ENCODE data around the gene ZBTB48. TPM values are rescaled to one million over a fixed set of nuclear protein-coding genes. Genes with fewer than 3 reads are reported as not detected.

Gene ZBTB48
- total RNA-seq, 1 donor from 2014 or later = 53.2 TPM

DNA sequence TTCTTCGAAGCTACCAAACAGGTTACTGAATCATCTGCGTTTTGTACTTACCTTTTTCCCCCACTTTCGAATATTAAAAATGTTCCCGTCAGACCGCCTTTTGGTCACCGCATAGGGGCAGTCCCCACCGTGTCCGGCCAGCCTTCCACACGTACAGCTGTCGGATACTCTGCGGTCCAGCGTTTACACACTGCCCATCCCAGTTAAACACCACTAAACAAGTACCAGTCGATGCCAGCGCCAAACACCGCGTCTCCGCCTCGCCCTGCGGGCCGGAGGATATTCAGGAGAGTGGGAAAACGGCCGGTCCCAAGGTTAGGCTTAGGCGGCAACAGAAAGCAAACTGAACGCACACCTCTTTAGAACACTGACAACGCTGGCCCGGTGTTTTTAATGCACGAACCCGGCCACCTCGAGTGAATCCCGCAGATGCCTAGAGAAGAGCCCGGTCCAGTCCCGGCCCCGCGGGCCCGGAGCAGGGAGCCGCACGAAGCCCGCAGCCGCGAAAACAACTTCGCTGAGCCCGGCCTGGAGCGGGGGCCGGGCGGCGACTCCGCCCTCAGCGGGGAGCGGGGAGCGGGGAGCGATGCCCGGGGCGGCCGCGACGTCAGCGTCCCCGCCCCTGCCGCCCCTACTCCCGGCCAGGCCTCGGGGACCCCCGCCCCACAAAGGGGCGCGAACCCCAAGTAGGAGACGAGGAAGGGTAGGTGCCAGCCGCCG lies 33.0 kb downstream of the ZBTB48 start:
- peak; percentile 25 for ATAC-seq (ENCODE audit: low read depth)

DNA sequence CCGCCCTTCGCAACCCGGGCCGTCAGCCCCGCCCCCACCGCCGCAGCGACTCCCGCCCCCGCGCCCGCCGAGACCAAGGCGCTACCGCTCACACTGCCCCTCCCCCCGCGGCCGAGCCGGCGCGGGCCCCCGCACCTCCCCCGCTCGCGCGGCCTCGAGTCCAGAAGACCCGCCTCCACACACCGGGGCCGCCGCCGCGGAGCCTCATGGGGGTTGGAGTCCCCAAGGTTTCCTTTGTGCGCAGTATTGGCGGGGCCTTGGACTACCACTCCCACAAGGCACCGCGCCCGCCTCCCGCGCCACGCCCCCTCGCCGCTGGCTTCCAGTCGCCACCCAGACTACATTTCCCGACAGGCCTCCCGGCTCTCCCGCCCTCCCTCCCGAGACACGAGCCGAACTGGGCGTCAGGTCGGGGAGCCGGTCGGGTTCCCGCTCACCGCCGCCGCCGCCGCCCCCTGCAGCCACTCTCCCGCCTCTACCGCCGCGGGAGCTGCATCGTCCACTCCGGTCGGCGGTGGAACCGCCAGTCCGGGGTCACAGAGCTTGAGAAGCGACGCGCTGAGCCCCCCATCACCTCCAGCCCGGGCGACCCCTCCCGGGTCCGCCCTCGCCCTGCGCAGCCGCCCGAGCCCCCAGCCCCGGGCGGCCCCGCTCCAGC lies 33.7 kb downstream of the ZBTB48 start, which contains the start of gene PHF13:
Gene PHF13, plus strand, starts transcription at position 371 of the 658 bp plus-strand sequence. CDS start 336 bp downstream, outside the sequence.
- no peaks in the 10 kb centered on the region for H3K27me3 Mint-ChIP-seq
- H3K4me3 Mint-ChIP-seq = peak within 1 kb of the TSS; percentile 90
- intact Hi-C loops (cut with micrococcal nuclease) = loop anchor here (1.0 to 10.0 kb wide), 9 partner anchors 10 to 1171 kb away; partner anchors contain the start of genes ACOT7, DNAJC11, NOL9 and PER3
- DNase-seq (peak; percentile 99), ATAC-seq (ENCODE audit: low read depth) (peak; percentile 96)
- H3K4me1 Mint-ChIP-seq = peaks cover 15% of the 10 kb centered on the region
- H3K9me3 Mint-ChIP-seq = no peaks in the 10 kb centered on the region
- CTCF ChIA-PET = no interaction called here
- H3K27ac Mint-ChIP-seq = peak within 1 kb of the TSS; percentile 83
- POLR2A ChIA-PET = interaction anchor here (0.7 to 4.3 kb wide), 6 partner anchors 10 to 171 kb away, joined by 3 to 64 read pairs (median 3); partner anchors contain the start of genes KLHL21, THAP3 and ZBTB48
- TF ChIP-seq, protein P1, sequence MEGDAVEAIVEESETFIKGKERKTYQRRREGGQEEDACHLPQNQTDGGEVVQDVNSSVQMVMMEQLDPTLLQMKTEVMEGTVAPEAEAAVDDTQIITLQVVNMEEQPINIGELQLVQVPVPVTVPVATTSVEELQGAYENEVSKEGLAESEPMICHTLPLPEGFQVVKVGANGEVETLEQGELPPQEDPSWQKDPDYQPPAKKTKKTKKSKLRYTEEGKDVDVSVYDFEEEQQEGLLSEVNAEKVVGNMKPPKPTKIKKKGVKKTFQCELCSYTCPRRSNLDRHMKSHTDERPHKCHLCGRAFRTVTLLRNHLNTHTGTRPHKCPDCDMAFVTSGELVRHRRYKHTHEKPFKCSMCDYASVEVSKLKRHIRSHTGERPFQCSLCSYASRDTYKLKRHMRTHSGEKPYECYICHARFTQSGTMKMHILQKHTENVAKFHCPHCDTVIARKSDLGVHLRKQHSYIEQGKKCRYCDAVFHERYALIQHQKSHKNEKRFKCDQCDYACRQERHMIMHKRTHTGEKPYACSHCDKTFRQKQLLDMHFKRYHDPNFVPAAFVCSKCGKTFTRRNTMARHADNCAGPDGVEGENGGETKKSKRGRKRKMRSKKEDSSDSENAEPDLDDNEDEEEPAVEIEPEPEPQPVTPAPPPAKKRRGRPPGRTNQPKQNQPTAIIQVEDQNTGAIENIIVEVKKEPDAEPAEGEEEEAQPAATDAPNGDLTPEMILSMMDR (IDR thresholded peaks at IDR 0.05) = no peak
- H3K36me3 Mint-ChIP-seq (ENCODE audit: low read depth) = no peaks in the 10 kb centered on the region

More for the DNA sequence above, 33.0 kb downstream of the ZBTB48 start:
- ChIA-PET POLR2A (interaction anchor here (1.8 to 4.3 kb wide), 2 partner anchors 10 to 33 kb away, joined by 16 to 64 read pairs; partner anchors contain the start of genes KLHL21 and ZBTB48), CTCF (interaction anchor here (0.6 kb wide), 1 partner anchor 19 kb away, joined by 3 read pairs; no protein-coding TSS in a partner anchor)
- Mint-ChIP-seq H3K27me3 (no peaks in the 10 kb centered on the region), H3K27ac (peak overlapping the region; percentile 83), H3K9me3 (no peaks in the 10 kb centered on the region), H3K36me3 (ENCODE audit: low read depth) (no peaks in the 10 kb centered on the region), H3K4me1 (peaks cover 15% of the 10 kb centered on the region), H3K4me3 (peak overlapping the region; percentile 90)
- DNase-seq = no peak
- TF ChIP-seq, protein P1 (IDR thresholded peaks at IDR 0.05) = no peak
- intact Hi-C loops (cut with micrococcal nuclease) = loop anchor here (1.0 to 10.0 kb wide), 9 partner anchors 10 to 1172 kb away; partner anchors contain the start of genes ACOT7, DNAJC11, NOL9 and PER3

DNA sequence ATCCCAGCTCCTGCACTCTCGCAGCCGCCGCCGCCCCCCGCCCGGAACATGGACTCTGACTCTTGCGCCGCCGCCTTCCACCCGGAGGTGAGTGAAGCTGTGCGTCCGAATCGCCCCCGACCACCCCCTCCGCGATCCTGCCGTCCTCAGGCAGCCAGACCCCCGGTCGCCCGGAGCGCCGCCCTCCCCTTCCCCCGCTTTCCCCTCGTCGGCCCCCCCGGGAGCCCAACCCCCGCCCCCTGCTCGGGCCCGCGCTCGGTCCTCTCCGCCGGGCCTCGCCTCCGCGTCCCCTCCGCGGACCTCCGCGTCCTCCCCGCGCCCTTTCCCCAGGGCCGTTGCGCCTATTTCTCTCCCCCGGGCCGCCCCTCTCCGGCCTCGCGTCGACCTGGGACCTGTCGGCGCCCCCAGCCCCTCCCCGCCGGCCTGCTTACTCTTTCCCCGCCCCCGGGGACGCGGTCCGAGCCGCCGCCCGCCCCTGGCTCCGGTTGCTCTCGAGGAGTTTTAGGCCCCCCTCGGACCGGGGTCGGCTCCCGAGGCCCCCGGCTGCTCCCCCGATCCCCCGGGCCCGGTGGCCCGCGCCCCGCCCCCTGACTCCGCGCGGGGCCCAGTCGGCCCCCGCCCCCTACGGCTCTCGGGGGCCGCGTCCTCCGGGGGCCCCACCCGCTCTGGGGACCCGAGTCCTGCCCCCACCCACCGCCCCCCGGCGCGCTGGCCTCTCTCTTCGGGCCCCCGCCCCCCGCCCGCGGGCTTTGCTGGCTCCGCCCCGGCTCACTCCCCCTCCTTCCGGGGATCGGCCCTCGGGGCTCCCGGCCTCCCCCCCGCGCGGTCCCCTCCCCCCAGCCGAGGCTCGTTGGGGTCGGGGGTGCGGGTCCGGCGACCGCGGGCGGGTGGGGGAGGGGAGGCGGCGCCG lies 34.5 kb downstream of the ZBTB48 start:
- H3K27me3 Mint-ChIP-seq = no peaks in the 10 kb centered on the region
- TF ChIP-seq, protein P1 (IDR thresholded peaks at IDR 0.05) = no peak
- peak overlapping the region; percentile 18 for H3K27ac Mint-ChIP-seq
- ATAC-seq (ENCODE audit: low read depth) (peak; percentile 3), DNase-seq (peak; percentile 62)
- intact Hi-C loops (cut with micrococcal nuclease) = loop anchor here (5.0 to 10.0 kb wide), 3 partner anchors 222 to 1171 kb away; partner anchors contain the start of genes ACOT7 and PER3
- no peaks in the 10 kb centered on the region for H3K9me3 Mint-ChIP-seq
- peak overlapping the region; percentile 85 for H3K4me3 Mint-ChIP-seq
- H3K4me1 Mint-ChIP-seq = peaks cover 15% of the 10 kb centered on the region
- ChIA-PET CTCF (no interaction called here), POLR2A (interaction anchor here (0.7 to 4.3 kb wide), 5 partner anchors 10 to 170 kb away, joined by 3 to 64 read pairs (median 3); partner anchors contain the start of genes KLHL21, THAP3 and ZBTB48)
- peaks cover 3% of the 10 kb centered on the region for H3K36me3 Mint-ChIP-seq (ENCODE audit: low read depth)

DNA sequence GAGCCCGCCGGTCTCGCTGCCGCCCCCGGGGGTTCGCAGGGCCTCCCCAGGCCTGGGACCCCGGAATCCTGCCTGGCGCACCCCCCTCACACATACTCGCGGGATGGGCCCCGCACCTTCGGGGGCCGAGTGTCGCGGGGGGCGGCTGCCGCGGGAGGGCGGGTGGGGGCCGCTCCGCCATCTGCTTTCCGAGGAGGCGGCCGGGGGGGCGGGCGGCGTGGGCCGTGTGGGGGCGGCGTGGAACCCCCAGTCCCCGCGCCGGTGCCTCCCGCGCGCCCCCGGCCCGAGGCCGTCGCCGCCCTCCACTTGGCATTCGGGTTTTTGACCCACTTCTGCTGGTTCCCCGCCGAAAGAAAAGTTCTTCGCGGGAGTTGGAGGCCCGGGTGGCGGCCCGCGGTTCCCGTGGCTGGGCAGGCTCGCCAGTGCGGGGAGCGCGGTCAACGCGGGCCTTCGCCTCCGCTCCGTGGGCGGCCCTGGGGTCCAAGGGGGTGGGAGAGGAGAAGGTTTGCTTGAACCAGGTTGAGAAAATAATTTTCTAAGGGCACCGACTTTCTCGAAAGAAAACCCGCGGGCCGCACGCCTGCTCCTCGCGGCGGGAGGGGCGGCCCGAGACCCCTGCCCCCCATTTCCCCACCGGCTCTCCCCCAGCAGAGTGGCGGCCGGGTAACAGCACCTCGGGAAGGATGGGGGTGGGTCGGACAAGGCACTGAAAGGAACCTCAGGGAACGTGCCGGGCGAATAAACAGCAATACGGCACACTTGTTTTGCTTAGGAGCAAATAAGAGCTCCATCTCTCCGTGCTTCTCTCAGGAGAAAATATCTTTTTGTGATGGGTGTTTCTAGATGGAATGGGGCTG lies 35.4 kb downstream of the ZBTB48 start:
- no peaks in the 10 kb centered on the region for H3K9me3 Mint-ChIP-seq
- peaks cover 5% of the 10 kb centered on the region for H3K36me3 Mint-ChIP-seq (ENCODE audit: low read depth)
- DNase-seq (peak; percentile 27), ATAC-seq (ENCODE audit: low read depth) (no peak)
- intact Hi-C loops (cut with micrococcal nuclease) = loop anchor here (5.0 to 10.0 kb wide), 3 partner anchors 223 to 1170 kb away; partner anchors contain the start of genes ACOT7 and PER3
- H3K27me3 Mint-ChIP-seq = no peaks in the 10 kb centered on the region
- ChIA-PET POLR2A (interaction anchor here (0.6 to 1.7 kb wide), 5 partner anchors 8 to 35 kb away, joined by 3 to 16 read pairs (median 5); partner anchors contain the start of genes KLHL21 and ZBTB48), CTCF (no interaction called here)
- TF ChIP-seq, protein P1 (IDR thresholded peaks at IDR 0.05) = no peak
- H3K4me3 Mint-ChIP-seq = peak overlapping the region; percentile 76
- H3K27ac Mint-ChIP-seq = peak overlapping the region; percentile 63
- peaks cover 15% of the 10 kb centered on the region for H3K4me1 Mint-ChIP-seq
